Fibroblast of skin of back (primary cell): ENCODE results near the gene SLC8A1.

Experiments
- DNase-seq: peaks from one replicate; pipeline ENCODE4 v3.0.0-alpha.2; 2013

The SLC8A1 gene

GRCh38 chr2:40457837-40458236 is 5.9 kb upstream of the SLC8A1 start:
- peak; percentile 41 for DNase-seq

- no peak for DNase-seq
Measured at GRCh38 chr2:40457366-40457765, 5.5 kb upstream of the SLC8A1 start.

DNA sequence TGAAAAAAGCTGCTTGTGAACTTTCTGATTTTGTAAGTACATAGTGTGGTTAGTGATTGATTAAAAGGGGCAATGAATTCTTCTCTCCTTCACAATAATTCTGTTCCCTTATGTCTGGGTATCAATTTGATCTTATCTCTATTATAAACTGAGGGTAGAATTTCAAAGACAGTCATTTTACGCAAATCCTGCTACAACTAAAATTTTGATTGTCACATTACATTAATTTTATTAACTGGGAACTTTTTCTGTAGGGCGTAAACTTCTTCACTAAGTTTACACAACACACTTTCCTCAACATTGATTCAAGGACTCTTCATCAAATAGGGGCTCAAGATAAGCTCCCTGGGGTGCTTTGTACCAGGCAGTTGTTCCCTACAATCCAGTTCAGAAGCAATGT is 5.0 kb upstream of the SLC8A1 start:
- no peak for DNase-seq

- DNase-seq, result peak; percentile 55
Measured at GRCh38 chr2:40455661-40456060, 3.8 kb upstream of the SLC8A1 start.

DNA sequence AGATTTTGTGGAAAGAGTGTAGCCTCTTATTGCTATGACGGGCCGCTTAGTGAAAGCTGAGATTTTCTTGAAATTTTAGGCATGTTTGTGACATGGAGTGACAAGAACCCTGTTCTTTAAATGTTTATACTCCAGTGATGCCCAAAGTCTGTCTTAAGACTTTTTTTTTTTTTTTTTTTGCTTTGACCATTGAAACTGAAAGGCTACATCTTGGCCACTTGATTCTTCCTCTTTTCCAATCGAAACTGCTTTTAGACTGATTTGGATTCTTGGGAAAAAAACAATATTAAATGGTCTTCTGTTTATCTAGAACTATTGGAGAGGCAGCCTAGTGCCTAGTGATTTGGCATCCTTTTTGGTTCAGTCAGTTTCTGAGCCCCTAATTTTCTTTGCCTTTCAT is 2.4 kb upstream of the SLC8A1 start:
- DNase-seq, result no peak

DNA sequence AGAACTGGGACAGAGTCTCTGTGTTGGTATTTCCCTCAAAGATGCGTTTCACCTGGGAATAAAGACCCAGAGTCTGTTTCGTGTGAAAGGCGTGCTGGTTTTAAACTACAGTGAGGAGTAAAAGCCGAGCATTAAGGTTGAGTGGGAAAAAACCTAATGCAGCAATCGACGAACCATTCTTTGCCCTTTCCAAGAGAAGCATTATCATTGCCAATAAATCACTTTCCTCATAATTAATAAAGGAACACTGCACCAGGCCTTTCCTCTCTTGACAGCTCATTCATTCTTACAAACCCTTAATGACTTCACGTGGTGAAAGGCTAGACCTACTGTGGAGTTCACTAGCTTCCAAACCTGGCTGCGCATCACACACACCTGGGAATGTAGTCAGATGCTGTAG is 896 bp upstream of the SLC8A1 start:
- DNase-seq, result no peak

- peak; percentile 90 for DNase-seq
Measured at GRCh38 chr2:40450796-40451430, 977 bp downstream of the SLC8A1 start.

DNA sequence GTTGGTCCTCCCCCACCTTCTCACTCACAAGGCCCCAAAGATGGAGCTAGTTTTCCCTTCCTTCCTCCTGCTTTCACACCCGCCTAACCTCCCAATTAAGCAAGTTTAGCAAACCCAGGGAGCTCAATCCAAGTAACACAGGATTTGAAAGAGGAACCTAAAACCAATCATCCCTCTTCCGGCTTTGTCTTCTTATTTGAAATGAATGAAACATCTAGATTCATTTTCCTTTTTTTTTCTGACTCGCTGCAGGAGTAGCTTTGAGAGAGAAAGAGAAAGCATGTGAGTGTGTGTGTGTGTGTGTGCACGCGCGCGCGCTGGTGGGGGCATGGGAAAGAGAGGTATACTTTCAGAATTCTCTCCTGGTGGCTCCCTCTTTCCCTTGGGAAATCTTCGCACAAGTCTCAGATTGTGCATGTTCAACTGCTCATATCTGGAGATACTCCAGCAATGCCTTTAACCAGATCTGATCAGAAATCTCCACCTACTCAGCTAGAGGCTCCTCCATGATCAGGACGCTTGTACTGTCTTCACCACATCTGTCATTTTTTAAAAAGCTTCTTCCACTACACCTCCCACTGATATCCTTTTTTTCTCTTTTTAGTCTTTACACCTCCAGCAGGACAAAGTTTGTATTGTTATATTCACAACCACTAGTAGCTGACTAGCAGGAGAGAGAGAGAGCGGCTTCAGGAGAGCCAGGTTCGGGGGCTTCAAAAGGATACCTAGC is 1.7 kb downstream of the SLC8A1 start:
- DNase-seq, result peak; percentile 68

GRCh38 chr2:40448476-40449079 is 3.3 kb downstream of the SLC8A1 start:
- DNase-seq, result peak; percentile 59

DNA sequence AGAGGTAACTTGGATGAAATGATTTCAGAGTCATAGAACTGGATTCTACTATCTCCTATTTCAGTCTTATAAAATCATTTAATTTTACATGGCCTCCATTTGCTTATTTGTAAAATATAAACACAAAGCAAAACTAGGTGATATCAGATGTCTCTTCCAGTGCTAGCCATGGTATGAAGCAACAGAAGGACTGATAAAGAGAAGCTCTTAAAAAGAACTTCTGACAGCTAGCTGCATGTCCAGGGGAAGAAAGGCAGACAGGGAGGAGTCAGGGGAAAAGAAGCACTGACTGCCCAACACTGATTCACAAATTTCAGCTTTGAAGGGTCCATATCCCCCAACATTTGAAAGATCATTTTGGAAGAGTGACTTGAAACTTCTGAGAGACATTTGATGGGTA is 6.4 kb downstream of the SLC8A1 start:
- no peak for DNase-seq

DNA sequence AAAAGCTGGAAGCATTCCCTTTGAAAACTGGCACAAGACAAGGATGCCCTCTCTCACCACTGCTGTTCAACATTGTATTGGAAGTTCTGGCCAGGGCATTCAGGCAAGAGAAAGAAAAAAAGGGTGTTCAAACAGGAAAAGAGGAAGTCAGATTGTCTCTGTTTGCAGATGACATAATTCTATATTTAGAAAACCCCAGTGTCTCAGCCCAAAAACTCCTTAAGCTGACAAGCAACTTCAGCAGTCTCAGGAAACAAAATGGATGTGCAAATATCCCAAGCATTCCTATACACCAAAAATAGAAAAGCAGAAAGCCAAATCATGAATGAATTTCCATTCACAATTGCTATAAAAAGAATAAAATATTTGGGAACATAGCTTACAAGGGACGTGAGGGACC is 11.1 kb downstream of the SLC8A1 start:
- peak; percentile 75 for DNase-seq

DNA sequence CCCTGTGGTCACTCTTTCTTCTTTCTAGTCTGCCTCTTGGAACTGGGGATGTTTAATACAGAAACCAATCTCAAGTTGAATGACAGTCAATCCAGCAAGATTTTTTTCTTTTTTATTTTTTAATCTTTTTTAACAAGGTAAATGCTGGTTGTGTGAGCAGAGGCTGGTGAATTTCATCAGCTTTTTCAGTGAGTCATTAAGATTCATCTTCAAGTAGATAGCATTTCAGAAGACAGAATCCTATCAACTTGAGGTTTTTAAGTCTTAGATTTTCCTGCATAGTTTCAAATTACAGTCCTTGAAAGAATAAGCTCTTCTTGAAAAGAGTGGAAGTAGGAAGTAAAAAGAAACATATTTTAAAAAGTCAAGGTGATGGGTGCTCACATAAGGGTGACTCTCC is 12.4 kb downstream of the SLC8A1 start:
- DNase-seq, result peak; percentile 52

DNA sequence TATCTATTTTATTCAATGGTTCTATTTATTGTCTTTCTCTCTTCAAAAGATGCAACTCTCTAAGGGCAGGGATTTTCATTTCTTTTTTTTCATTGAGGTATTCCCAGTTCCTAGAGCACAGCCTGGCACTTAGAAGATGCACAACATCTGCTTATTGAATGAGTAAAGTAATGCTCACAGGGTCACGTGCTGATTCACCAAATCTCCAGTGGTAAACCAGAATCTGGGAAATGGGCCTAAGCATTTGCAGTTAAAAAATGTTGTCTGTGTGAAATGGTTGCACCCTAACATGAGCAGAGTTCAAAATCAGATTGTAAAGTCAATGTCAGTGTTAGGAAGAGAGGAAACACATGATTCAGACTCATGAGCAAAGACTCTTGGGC is 15.8 kb downstream of the SLC8A1 start:
- no peak for DNase-seq

GRCh38 chr2:40435426-40436092 is 16.3 kb downstream of the SLC8A1 start:
- DNase-seq, result no peak

GRCh38 chr2:40434731-40435271 is 17.1 kb downstream of the SLC8A1 start:
- DNase-seq, result peak; percentile 99

DNA sequence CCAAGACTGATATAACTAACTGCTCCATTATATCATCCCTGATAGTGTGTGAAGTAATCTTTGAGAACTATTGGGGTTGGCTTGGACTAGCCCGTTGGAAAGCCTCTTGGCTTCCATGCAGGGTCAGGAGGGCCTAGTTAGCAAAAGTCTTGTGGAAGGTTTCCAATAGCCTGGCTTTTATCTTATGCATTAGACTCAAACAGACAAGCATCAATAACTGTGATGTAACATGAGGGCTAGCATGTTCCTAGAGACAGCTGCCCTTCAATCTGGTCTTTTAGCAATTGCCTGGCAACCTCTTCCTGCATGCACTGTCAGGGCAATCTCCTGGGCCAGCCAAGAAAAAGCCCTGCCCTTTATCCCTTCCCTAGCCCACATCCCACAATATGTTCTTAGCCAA is 18.2 kb downstream of the SLC8A1 start:
- DNase-seq, result no peak

DNA sequence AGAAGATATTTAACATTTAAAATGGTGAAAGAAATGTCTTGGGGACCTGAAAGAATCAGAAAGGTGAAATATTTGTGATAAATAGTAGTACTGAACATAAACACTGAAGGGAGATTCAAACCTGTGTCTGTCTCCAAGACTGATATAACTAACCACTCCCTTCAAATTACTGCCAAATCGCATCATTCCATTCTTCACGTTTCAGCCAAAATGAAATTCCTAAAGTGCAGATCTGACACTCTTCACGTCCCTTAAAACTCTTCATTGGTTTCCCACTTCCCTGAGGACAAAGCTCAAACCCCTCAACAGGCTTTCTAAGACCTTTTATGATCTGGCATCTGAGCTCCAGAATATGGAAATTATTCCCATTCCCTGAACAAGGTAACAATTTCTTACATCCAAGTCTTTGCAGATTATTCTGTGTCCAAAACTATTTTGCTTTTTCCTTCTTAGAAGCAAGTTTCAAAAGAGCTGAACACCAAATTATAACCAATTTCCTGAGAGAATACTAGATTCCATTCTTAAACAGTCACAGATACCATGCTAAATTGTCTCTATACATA is 18.9 kb downstream of the SLC8A1 start:
- DNase-seq, result peak; percentile 42

DNA sequence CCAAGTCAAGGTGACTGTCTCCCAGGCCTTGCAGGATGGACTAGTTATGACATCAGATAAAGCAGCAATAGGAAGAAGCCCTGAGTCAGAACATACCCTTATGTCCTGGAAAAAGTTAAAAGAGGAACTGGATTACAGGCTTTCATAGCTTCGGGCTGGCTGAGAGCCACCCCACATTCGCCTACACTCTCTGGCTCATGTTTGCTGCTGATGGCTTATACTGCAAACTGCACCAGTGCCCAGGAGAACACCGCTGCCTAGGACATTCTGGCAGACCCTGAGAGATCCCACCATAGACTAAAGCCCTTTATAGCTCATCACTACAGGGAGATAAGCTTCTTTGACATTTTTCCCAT is 20.3 kb downstream of the SLC8A1 start:
- DNase-seq, result peak; percentile 68

- no peak for DNase-seq
Measured at GRCh38 chr2:40430776-40431599, 20.9 kb downstream of the SLC8A1 start.

- DNase-seq, result no peak
Measured at GRCh38 chr2:40428439-40428838, 23.5 kb downstream of the SLC8A1 start.

DNA sequence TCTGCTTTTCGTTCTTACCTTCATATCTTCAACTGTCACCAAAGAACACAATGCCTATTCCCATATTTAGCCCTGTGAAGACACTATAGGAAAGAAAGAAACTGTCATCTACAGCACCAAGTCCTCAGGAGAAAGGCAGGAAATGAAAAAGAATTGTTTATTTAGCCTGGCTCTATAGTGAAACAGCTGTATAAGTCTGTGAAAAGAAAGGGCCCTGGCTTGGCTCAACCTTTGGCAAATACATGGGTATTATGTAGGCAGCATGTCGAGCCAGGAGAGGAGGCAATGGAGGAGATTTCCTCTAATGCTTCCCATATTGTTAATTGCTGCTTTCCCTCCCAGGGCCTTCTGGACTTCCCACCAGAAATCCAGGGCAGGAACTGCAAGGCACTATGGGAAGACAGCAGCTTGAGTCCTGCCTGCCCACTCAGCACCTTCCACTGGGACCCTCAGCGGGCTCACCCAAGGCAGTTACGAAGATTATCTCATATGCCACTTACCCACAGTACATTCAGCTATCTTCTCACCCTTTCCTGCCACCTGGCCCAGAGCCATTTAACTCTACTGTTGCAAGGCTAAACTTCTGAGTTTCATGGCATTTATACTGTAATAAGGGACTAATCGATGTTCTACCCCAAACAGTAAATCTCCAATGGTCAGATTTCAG is 30.1 kb downstream of the SLC8A1 start:
- no peak for DNase-seq

DNA sequence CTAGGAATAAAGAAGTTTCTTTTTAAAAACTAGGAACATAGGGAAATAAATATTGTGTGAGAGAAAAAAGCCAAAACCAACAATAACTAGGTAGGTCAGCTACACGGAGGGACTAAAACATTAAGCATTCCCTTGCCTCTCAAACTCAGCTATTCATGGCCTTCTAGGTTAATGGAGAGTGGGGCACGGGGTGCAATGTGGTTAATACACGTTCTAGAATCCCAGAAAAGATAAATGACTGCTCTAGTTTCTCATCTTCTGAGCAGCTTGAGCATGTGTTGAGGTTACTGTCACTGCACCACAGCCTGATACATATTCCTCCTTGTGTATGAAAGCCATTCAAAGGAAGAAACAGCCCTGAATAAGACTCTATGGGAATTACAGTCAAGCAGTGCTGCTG is 31.4 kb downstream of the SLC8A1 start:
- DNase-seq, result no peak
